GM21381 (cell line): Measurements from ENCODE around the gene CPEB2.

Experiments used
- ATAC-seq: cut with Tn5 transposase; IDR thresholded peaks from one replicate; pipeline ENCODE4 v1.9.1; 2021; ENCODE audit warnings: mild to moderate bottlenecking, moderate library complexity; ENCODE audit not compliant: unreplicated experiment

The CPEB2 gene

DNA sequence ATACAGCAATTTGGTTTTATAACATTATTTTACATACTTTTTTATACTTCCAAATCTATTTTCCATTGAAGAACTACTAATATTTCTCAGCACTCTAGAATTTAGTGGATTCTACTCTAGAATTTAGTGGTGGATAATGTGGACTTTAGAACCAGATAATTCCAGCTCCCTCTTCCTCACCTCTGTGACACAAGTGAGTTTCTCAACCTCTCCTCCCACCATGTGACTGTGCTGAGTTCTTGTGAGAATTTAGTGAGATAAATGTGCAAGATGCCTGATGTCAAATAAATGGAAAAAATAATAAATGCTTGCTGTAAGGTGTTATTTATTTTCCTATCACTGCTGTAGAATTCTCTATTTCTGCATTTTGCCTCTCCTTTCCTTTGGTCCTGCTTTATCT, 107.3 kb downstream of the CPEB2 start:
- no peak for ATAC-seq

GRCh38 chr4:15110120-15110571, 107.9 kb downstream of the CPEB2 start:
- ATAC-seq: no peak

DNA sequence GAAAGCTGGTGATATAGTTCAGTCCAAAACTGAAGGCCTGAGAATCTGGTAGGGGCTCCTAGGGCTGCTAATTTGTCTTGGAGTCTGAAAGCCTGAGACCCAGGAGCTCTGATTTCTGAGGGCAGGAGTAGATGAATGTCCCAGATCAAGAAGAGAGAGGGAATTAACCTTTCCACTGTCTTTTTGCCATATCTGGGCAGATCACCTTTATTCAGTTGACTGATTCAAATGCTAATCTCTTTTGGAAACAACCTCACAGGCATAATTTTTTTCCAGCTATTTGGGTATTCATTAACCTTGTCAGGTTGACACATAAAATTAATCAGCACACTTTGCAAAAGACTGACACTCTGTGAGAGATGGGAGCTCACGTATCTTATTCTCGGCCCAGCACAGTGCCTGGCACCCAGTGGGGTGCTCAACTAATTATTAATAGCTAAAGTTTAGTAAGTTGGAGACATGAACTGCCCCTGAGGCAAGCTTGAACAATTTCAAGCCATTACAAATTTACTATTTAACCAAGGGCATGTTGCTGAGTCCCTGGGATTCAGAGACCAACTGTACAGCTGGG, 114.3 kb downstream of the CPEB2 start:
- no peak for ATAC-seq

- ATAC-seq: no peak
Observed at GRCh38 chr4:15117270-15117946, 115.1 kb downstream of the CPEB2 start.

GRCh38 chr4:15118292-15118691, 116.0 kb downstream of the CPEB2 start:
- no peak for ATAC-seq
